Measurements from ENCODE around the gene CHEK1.
"Not testable (repeated sequence)": the region's sequence is repeated elsewhere in the genome, so short reads cannot be mapped to it uniquely, and the experiment has no call there.

The CHEK1 gene

GRCh38 chr11:125624756-125625213, at the start of gene CHEK1:
TSS of gene CHEK1 (plus strand) at chr11:125625163. CDS start at chr11:125626769, 1,606 bp downstream.
- DNase-seq = no peak

GRCh38 chr11:125577181-125577580, 47.8 kb upstream of the CHEK1 start:
- not testable (repeated sequence) for DNase-seq

GRCh38 chr11:125578783-125579182, 46.2 kb upstream of the CHEK1 start:
- DNase-seq = no peak

- no peak for DNase-seq
These were observed 45.2 kb upstream of the CHEK1 start for GRCh38 chr11:125579811-125580210.

GRCh38 chr11:125583496-125583895, 41.5 kb upstream of the CHEK1 start:
- no peak for DNase-seq

- DNase-seq = no peak
These were observed 39.5 kb upstream of the CHEK1 start for GRCh38 chr11:125585487-125585886.

GRCh38 chr11:125586623-125587022, 38.3 kb upstream of the CHEK1 start:
- DNase-seq = no peak

- DNase-seq = no peak
These were observed 37.5 kb upstream of the CHEK1 start for GRCh38 chr11:125587480-125587879.

- no peak for DNase-seq
These were observed 36.5 kb upstream of the CHEK1 start for GRCh38 chr11:125588505-125588904.

GRCh38 chr11:125591649-125592304, 33.2 kb upstream of the CHEK1 start:
- peak; percentile 44 for DNase-seq

- DNase-seq = peak; percentile 100
These were observed 32.5 kb upstream of the CHEK1 start, which contains the start of gene STT3A for GRCh38 chr11:125592305-125593113. TSS of gene STT3A (plus strand) at chr11:125592852. CDS start at chr11:125595916, 3,064 bp downstream.

- peak; percentile 8 for DNase-seq
These were observed 31.7 kb upstream of the CHEK1 start for GRCh38 chr11:125593114-125593820.

- DNase-seq = no peak
These were observed 30.0 kb upstream of the CHEK1 start for GRCh38 chr11:125594958-125595357.

GRCh38 chr11:125600663-125601062, 24.3 kb upstream of the CHEK1 start:
- DNase-seq = no peak

- DNase-seq = no peak
These were observed 21.8 kb upstream of the CHEK1 start for GRCh38 chr11:125603207-125603606.

- no peak for DNase-seq
These were observed 19.5 kb upstream of the CHEK1 start for GRCh38 chr11:125605417-125605816.

- DNase-seq = no peak
These were observed 15.4 kb upstream of the CHEK1 start for GRCh38 chr11:125609545-125609944.

GRCh38 chr11:125618383-125618782, 6.6 kb upstream of the CHEK1 start:
- no peak for DNase-seq

- no peak for DNase-seq
These were observed 3.0 kb upstream of the CHEK1 start for GRCh38 chr11:125621995-125622394.

- DNase-seq = no peak
These were observed 1.9 kb upstream of the CHEK1 start for GRCh38 chr11:125623064-125623463.

- DNase-seq = no peak
These were observed 264 bp downstream of the CHEK1 start for GRCh38 chr11:125625225-125625629.

GRCh38 chr11:125625630-125626287, 796 bp downstream of the CHEK1 start:
- DNase-seq = peak; percentile 87

All from CD4-positive, alpha-beta T cell treated with Interleukin-17A for 1 hour (primary cell).